ENCODE data around the gene DAAM1. TPM values are rescaled to one million over a fixed set of nuclear protein-coding genes. Genes with fewer than 3 reads are reported as not detected.
A peak's percentile ranks its signal among the peaks of the same experiment; 100 is the strongest.

DAAM1 gene
- total RNA-seq (2012; rRNA removed), result 11.6 and 12.7 TPM in 2 replicates

- Histone ChIP-seq H3K27me3 (ENCODE audit: control insufficient read depth, insufficient read depth, low read length) (peaks cover 35% of the 10 kb centered on the region), H3K4me3 (ENCODE audit: low read length) (peak within 1 kb of the TSS; percentile 98), H3K9me3 (replicated peaks; ENCODE audit: low read length) (no peaks in the 10 kb centered on the region), H3K9ac (ENCODE audit: low read depth, low read length) (peak within 1 kb of the TSS; percentile 83), H3K4me1 (ENCODE audit: control insufficient read depth, insufficient read depth, low read length) (peaks cover 11% of the 10 kb centered on the region), H3K4me2 (ENCODE audit: low read length) (peak within 1 kb of the TSS; percentile 100), H3K36me3 (ENCODE audit: insufficient read depth, low read length) (no peaks in the 10 kb centered on the region)
Observed at GRCh38 chr14:59188461-59189090, at the start of gene DAAM1. DAAM1 (plus strand) TSS chr14:59188667; CDS start chr14:59263478, 74,811 bp downstream.

- H3K27me3 ChIP-seq (ENCODE audit: control insufficient read depth, insufficient read depth, low read length), result peaks cover 5% of the 10 kb centered on the region
- H3K9ac ChIP-seq (ENCODE audit: low read depth, low read length), result no peak overlapping the region
- no peak overlapping the region for H3K4me3 ChIP-seq (ENCODE audit: low read length)
- H3K4me1 ChIP-seq (ENCODE audit: control insufficient read depth, insufficient read depth, low read length), result no peaks in the 10 kb centered on the region
- no peak overlapping the region for H3K4me2 ChIP-seq (ENCODE audit: low read length)
- no peaks in the 10 kb centered on the region for H3K9me3 ChIP-seq (replicated peaks; ENCODE audit: low read length)
- H3K36me3 ChIP-seq (ENCODE audit: insufficient read depth, low read length), result no peaks in the 10 kb centered on the region
Observed at GRCh38 chr14:59139324-59139723, 49.1 kb upstream of the DAAM1 start.

- H3K27me3 ChIP-seq (ENCODE audit: control insufficient read depth, insufficient read depth, low read length), result peaks cover 1% of the 10 kb centered on the region
- no peak overlapping the region for H3K9ac ChIP-seq (ENCODE audit: low read depth, low read length)
Observed at GRCh38 chr14:59140106-59140843, 48.2 kb upstream of the DAAM1 start.

GRCh38 chr14:59146484-59146883 is 42.0 kb upstream of the DAAM1 start:
- no peak overlapping the region for H3K4me3 ChIP-seq (ENCODE audit: low read length)
- no peak overlapping the region for H3K9ac ChIP-seq (ENCODE audit: low read depth, low read length)
- H3K9me3 ChIP-seq (replicated peaks; ENCODE audit: low read length), result no peaks in the 10 kb centered on the region
- H3K4me1 ChIP-seq (ENCODE audit: control insufficient read depth, insufficient read depth, low read length), result no peaks in the 10 kb centered on the region
- H3K27me3 ChIP-seq (ENCODE audit: control insufficient read depth, insufficient read depth, low read length), result no peaks in the 10 kb centered on the region
- H3K4me2 ChIP-seq (ENCODE audit: low read length), result no peak overlapping the region
- no peaks in the 10 kb centered on the region for H3K36me3 ChIP-seq (ENCODE audit: insufficient read depth, low read length)

More at GRCh38 chr14:59140106-59140843, 48.2 kb upstream of the DAAM1 start:
- Histone ChIP-seq H3K9me3 (replicated peaks; ENCODE audit: low read length) (no peaks in the 10 kb centered on the region), H3K4me3 (ENCODE audit: low read length) (no peak overlapping the region), H3K4me1 (ENCODE audit: control insufficient read depth, insufficient read depth, low read length) (no peaks in the 10 kb centered on the region), H3K36me3 (ENCODE audit: insufficient read depth, low read length) (no peaks in the 10 kb centered on the region), H3K4me2 (ENCODE audit: low read length) (no peak overlapping the region)

- Histone ChIP-seq H3K9me3 (replicated peaks; ENCODE audit: low read length) (no peaks in the 10 kb centered on the region), H3K4me2 (ENCODE audit: low read length) (no peak overlapping the region), H3K27me3 (ENCODE audit: control insufficient read depth, insufficient read depth, low read length) (no peaks in the 10 kb centered on the region), H3K9ac (ENCODE audit: low read depth, low read length) (no peak overlapping the region), H3K4me1 (ENCODE audit: control insufficient read depth, insufficient read depth, low read length) (no peaks in the 10 kb centered on the region), H3K36me3 (ENCODE audit: insufficient read depth, low read length) (no peaks in the 10 kb centered on the region), H3K4me3 (ENCODE audit: low read length) (no peak overlapping the region)
Observed at GRCh38 chr14:59147007-59147406, 41.5 kb upstream of the DAAM1 start.

- Histone ChIP-seq H3K4me1 (ENCODE audit: control insufficient read depth, insufficient read depth, low read length) (no peaks in the 10 kb centered on the region), H3K27me3 (ENCODE audit: control insufficient read depth, insufficient read depth, low read length) (no peaks in the 10 kb centered on the region), H3K4me2 (ENCODE audit: low read length) (no peak overlapping the region), H3K9me3 (replicated peaks; ENCODE audit: low read length) (no peaks in the 10 kb centered on the region), H3K9ac (ENCODE audit: low read depth, low read length) (no peak overlapping the region), H3K36me3 (ENCODE audit: insufficient read depth, low read length) (no peaks in the 10 kb centered on the region), H3K4me3 (ENCODE audit: low read length) (no peak overlapping the region)
Observed at GRCh38 chr14:59148334-59148900, 40.0 kb upstream of the DAAM1 start.

GRCh38 chr14:59150990-59151389 is 37.5 kb upstream of the DAAM1 start:
- no peaks in the 10 kb centered on the region for H3K4me1 ChIP-seq (ENCODE audit: control insufficient read depth, insufficient read depth, low read length)
- no peaks in the 10 kb centered on the region for H3K36me3 ChIP-seq (ENCODE audit: insufficient read depth, low read length)
- H3K4me2 ChIP-seq (ENCODE audit: low read length), result no peak overlapping the region
- H3K27me3 ChIP-seq (ENCODE audit: control insufficient read depth, insufficient read depth, low read length), result no peaks in the 10 kb centered on the region
- no peaks in the 10 kb centered on the region for H3K9me3 ChIP-seq (replicated peaks; ENCODE audit: low read length)
- H3K4me3 ChIP-seq (ENCODE audit: low read length), result no peak overlapping the region
- no peak overlapping the region for H3K9ac ChIP-seq (ENCODE audit: low read depth, low read length)

GRCh38 chr14:59154373-59154772 is 34.1 kb upstream of the DAAM1 start:
- H3K27me3 ChIP-seq (ENCODE audit: control insufficient read depth, insufficient read depth, low read length), result no peaks in the 10 kb centered on the region
- no peak overlapping the region for H3K4me3 ChIP-seq (ENCODE audit: low read length)

GRCh38 chr14:59155886-59156285 is 32.6 kb upstream of the DAAM1 start:
- peaks cover 1% of the 10 kb centered on the region for H3K4me1 ChIP-seq (ENCODE audit: control insufficient read depth, insufficient read depth, low read length)
- H3K4me2 ChIP-seq (ENCODE audit: low read length), result no peak overlapping the region
- no peak overlapping the region for H3K4me3 ChIP-seq (ENCODE audit: low read length)
- no peaks in the 10 kb centered on the region for H3K36me3 ChIP-seq (ENCODE audit: insufficient read depth, low read length)
- no peaks in the 10 kb centered on the region for H3K27me3 ChIP-seq (ENCODE audit: control insufficient read depth, insufficient read depth, low read length)
- no peak overlapping the region for H3K9ac ChIP-seq (ENCODE audit: low read depth, low read length)
- no peaks in the 10 kb centered on the region for H3K9me3 ChIP-seq (replicated peaks; ENCODE audit: low read length)

More at GRCh38 chr14:59154373-59154772, 34.1 kb upstream of the DAAM1 start:
- Histone ChIP-seq H3K9ac (ENCODE audit: low read depth, low read length) (no peak overlapping the region), H3K36me3 (ENCODE audit: insufficient read depth, low read length) (no peaks in the 10 kb centered on the region), H3K4me1 (ENCODE audit: control insufficient read depth, insufficient read depth, low read length) (no peaks in the 10 kb centered on the region), H3K9me3 (replicated peaks; ENCODE audit: low read length) (no peaks in the 10 kb centered on the region), H3K4me2 (ENCODE audit: low read length) (no peak overlapping the region)

- no peaks in the 10 kb centered on the region for H3K9me3 ChIP-seq (replicated peaks; ENCODE audit: low read length)
Observed at GRCh38 chr14:59159169-59159568, 29.3 kb upstream of the DAAM1 start.

GRCh38 chr14:59160506-59160905 is 28.0 kb upstream of the DAAM1 start:
- no peaks in the 10 kb centered on the region for H3K9me3 ChIP-seq (replicated peaks; ENCODE audit: low read length)
- H3K4me1 ChIP-seq (ENCODE audit: control insufficient read depth, insufficient read depth, low read length), result peaks cover 19% of the 10 kb centered on the region
- H3K27me3 ChIP-seq (ENCODE audit: control insufficient read depth, insufficient read depth, low read length), result no peaks in the 10 kb centered on the region
- H3K36me3 ChIP-seq (ENCODE audit: insufficient read depth, low read length), result no peaks in the 10 kb centered on the region
- no peak overlapping the region for H3K4me2 ChIP-seq (ENCODE audit: low read length)
- H3K4me3 ChIP-seq (ENCODE audit: low read length), result no peak overlapping the region
- no peak overlapping the region for H3K9ac ChIP-seq (ENCODE audit: low read depth, low read length)

More at GRCh38 chr14:59159169-59159568, 29.3 kb upstream of the DAAM1 start:
- Histone ChIP-seq H3K4me2 (ENCODE audit: low read length) (no peak overlapping the region), H3K27me3 (ENCODE audit: control insufficient read depth, insufficient read depth, low read length) (no peaks in the 10 kb centered on the region), H3K9ac (ENCODE audit: low read depth, low read length) (no peak overlapping the region), H3K36me3 (ENCODE audit: insufficient read depth, low read length) (no peaks in the 10 kb centered on the region), H3K4me1 (ENCODE audit: control insufficient read depth, insufficient read depth, low read length) (peaks cover 19% of the 10 kb centered on the region), H3K4me3 (ENCODE audit: low read length) (no peak overlapping the region)

Measured in skeletal muscle satellite cell (primary cell).